ENCODE data around the gene RNF13. TPM values are rescaled to one million over a fixed set of nuclear protein-coding genes. Genes with fewer than 3 reads are reported as not detected.

The RNF13 gene
- total and polyA plus RNA-seq, 2 donors (not counting 3 experiments of a cell fraction or from before 2014, with no cell fraction given) = 16.4 to 27.1 TPM

- dilution Hi-C loops (cut with MboI; ENCODE audit: extremely low pct_ligation_motif_present, low sequenced_read_pairs) = no loop called here
- ChIA-PET POLR2A (no interaction called here), CTCF (no interaction called here)
- no peak for DNase-seq (ENCODE audit: low read depth, low spot score)
- H3K4me3 ChIP-seq (replicated peaks in 1 of 3; ENCODE audit: insufficient read depth in 1 of 3, low read depth in 1 of 3, low read length in 3 of 3) = no peak overlapping the region
- H3K27me3 ChIP-seq (ENCODE audit: control insufficient read depth in 2 of 2, insufficient read depth in 2 of 2, low read length in 2 of 2) = peaks cover 11 to 15% of the 10 kb centered on the region in 2 experiments
- H3K9me1 ChIP-seq (replicated peaks; ENCODE audit: control insufficient read depth, extremely low read depth, insufficient read depth, low read length) = no peaks in the 10 kb centered on the region
- intact Hi-C loops (cut with micrococcal nuclease) = no loop called here
- H3K79me2 ChIP-seq (ENCODE audit: control insufficient read depth, insufficient read depth, low read length) = no peaks in the 10 kb centered on the region
- no peak overlapping the region for H3K9ac ChIP-seq (replicated peaks; ENCODE audit: extremely low read depth, insufficient read depth, low read length)
- BruUV-seq (replicated peaks) = no TSS peak
- TF ChIP-seq EZH2 (IDR thresholded peaks at IDR 0.05; ENCODE audit: borderline replicate concordance, low read depth, low read length, severe bottlenecking) (no peak), MYC (IDR thresholded peaks at IDR 0.05; ENCODE audit: low read depth, low read length) (no peak), GATA2 (IDR thresholded peaks at IDR 0.05; ENCODE audit: insufficient read depth, insufficient read length, low read depth, low read length) (no peak), FOS (IDR thresholded peaks at IDR 0.05; ENCODE audit: borderline replicate concordance, insufficient read depth, low read length) (no peak), POLR2A (IDR thresholded peaks at IDR 0.05; ENCODE audit: low read depth, low read length) (no peak), JUN (IDR thresholded peaks at IDR 0.05; ENCODE audit: borderline replicate concordance, insufficient read depth, insufficient read length, low read depth) (no peak), POLR2AphosphoS5 (IDR thresholded peaks at IDR 0.05; ENCODE audit: insufficient read depth, low read depth, low read length) (no peak)
- no peak overlapping the region for H3K4me2 ChIP-seq (ENCODE audit: insufficient read depth, low read length)
- no peak overlapping the region for H2AFZ ChIP-seq (ENCODE audit: low read depth, low read length)
- no peaks in the 10 kb centered on the region for H3K9me3 ChIP-seq (replicated peaks; ENCODE audit: control insufficient read depth, insufficient read depth, low read length)
- H4K20me1 ChIP-seq (replicated peaks; ENCODE audit: control insufficient read depth, extremely low read depth, insufficient read depth, low read length) = no peaks in the 10 kb centered on the region
- no peak for FAIRE-seq
- H3K36me3 ChIP-seq (ENCODE audit: control insufficient read depth in 2 of 2, extremely low read depth in 1 of 2, insufficient read depth in 2 of 2, low read length in 2 of 2) = no peaks in the 10 kb centered on the region
- H3K4me1 ChIP-seq (ENCODE audit: control insufficient read depth, extremely low read depth, insufficient read depth, low read length) = no peaks in the 10 kb centered on the region
- H3K27ac ChIP-seq (ENCODE audit: insufficient read depth, low read depth, low read length) = no peak overlapping the region
Observed at GRCh38 chr3:149790698-149791097, 22.3 kb upstream of the RNF13 start.

DNA sequence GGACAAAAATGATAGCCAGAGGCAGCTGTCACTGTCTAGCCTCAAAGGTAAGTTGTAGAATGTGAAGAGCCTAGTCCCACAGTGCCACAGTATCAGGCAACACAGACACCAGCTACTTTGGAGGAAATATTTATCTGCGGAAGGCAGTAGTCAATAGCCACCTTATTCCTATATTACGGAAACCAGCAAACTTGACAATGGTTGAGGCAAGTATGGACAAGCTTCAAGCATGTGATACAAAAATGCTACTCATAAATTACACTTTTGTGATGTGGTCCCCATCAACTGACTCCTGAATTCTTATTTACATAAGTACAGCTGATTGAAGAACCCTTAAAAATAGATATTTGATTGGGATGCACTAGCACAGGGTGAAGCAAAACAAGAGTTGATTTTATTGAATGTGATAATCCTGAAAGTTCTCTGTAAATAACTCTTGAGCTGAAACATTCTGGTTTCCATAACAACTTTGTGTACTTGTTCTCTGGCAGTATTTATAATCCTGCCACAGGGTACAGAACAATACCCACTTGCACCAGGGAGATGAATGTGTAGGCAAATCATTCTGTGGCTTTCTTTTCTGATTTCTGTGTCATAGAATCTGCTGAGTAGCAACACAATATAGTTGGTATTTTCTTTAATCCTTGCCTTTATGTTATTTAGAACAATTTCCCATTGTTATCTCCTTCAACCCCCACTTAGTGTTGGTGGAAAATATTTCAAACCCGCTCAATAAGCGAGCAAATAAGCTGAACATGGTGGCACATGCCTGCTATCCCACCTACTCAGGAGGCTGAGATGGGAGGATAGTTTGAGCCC lies 20.4 kb upstream of the RNF13 start, which contains the start of gene ANKUB1:
ANKUB1 (minus strand) TSS at position 103 of the 819 bp plus-strand sequence. CDS start 188 bp downstream, outside the sequence.
- H3K27me3 ChIP-seq (ENCODE audit: control insufficient read depth in 2 of 2, insufficient read depth in 2 of 2, low read length in 2 of 2) = peaks cover 11 to 15% of the 10 kb centered on the region in 2 experiments
- ChIA-PET POLR2A (interaction anchor here (0.7 kb wide), 1 partner anchor 214 kb away, joined by 7 read pairs; no protein-coding TSS in a partner anchor), CTCF (interaction anchor here (1.2 to 2.0 kb wide), 2 partner anchors 16 to 21 kb away, joined by 3 to 16 read pairs; no protein-coding TSS in a partner anchor)
- H3K36me3 ChIP-seq (ENCODE audit: control insufficient read depth in 2 of 2, extremely low read depth in 1 of 2, insufficient read depth in 2 of 2, low read length in 2 of 2) = no peaks in the 10 kb centered on the region
- H3K27ac ChIP-seq (ENCODE audit: insufficient read depth, low read depth, low read length) = no peak within 1 kb of the TSS
- BruUV-seq (replicated peaks) = no TSS peak
- H3K4me3 ChIP-seq (replicated peaks in 1 of 3; ENCODE audit: insufficient read depth in 1 of 3, low read depth in 1 of 3, low read length in 3 of 3) = no peak within 1 kb of the TSS
- FAIRE-seq = no peak
- H3K4me2 ChIP-seq (ENCODE audit: insufficient read depth, low read length) = no peak within 1 kb of the TSS
- dilution Hi-C loops (cut with MboI; ENCODE audit: extremely low pct_ligation_motif_present, low sequenced_read_pairs) (no loop called here), intact Hi-C loops (cut with micrococcal nuclease) (no loop called here)
- no peaks in the 10 kb centered on the region for H3K79me2 ChIP-seq (ENCODE audit: control insufficient read depth, insufficient read depth, low read length)
- no peaks in the 10 kb centered on the region for H3K9me3 ChIP-seq (replicated peaks; ENCODE audit: control insufficient read depth, insufficient read depth, low read length)
- TF ChIP-seq GATA2 (IDR thresholded peaks at IDR 0.05; ENCODE audit: insufficient read depth, insufficient read length, low read depth, low read length) (no peak), POLR2A (IDR thresholded peaks at IDR 0.05; ENCODE audit: low read depth, low read length) (no peak)
- H3K9ac ChIP-seq (replicated peaks; ENCODE audit: extremely low read depth, insufficient read depth, low read length) = no peak within 1 kb of the TSS
- no peak for DNase-seq (ENCODE audit: low read depth, low spot score)
- no peak within 1 kb of the TSS for H2AFZ ChIP-seq (ENCODE audit: low read depth, low read length)
- no peaks in the 10 kb centered on the region for H3K9me1 ChIP-seq (replicated peaks; ENCODE audit: control insufficient read depth, extremely low read depth, insufficient read depth, low read length)
- no peaks in the 10 kb centered on the region for H4K20me1 ChIP-seq (replicated peaks; ENCODE audit: control insufficient read depth, extremely low read depth, insufficient read depth, low read length)
- H3K4me1 ChIP-seq (ENCODE audit: control insufficient read depth, extremely low read depth, insufficient read depth, low read length) = no peaks in the 10 kb centered on the region

Data from endothelial cell of umbilical vein (primary cell).